GM12878 (cell line): Measurements from ENCODE around the gene TECPR1. TPM values are rescaled to one million over a fixed set of nuclear protein-coding genes. Genes with fewer than 3 reads are reported as not detected.

Experiments
- ATAC-seq: fragments of 200-7000 bp; cut with Tn5 transposase; 3 replicates; pipeline ENCODE4 v1.9.1; 2020; ENCODE audit warnings: mild to moderate bottlenecking, moderate library complexity
- BruUV-seq: library from RNA; stranded (reverse); fragments of 400-500 nt; replicated peaks from 2 replicates; lab custom pipeline; 2021; lab: Mats Ljungman, UMichigan
- CTCF ChIA-PET: fragments of 300-600 bp; sonication (Branson Sonifier 250); formaldehyde crosslinking; extraction: SDS; loops from one replicate; lab custom pipeline; 2021; ENCODE audit warnings: inconsistent platforms; lab: Yijun Ruan, JAX
- POLR2A ChIA-PET: fragments of 350-600 bp; formaldehyde crosslinking; extraction: SDS; loops from one replicate; lab custom pipeline; 2021; ENCODE audit warnings: inconsistent platforms; lab: Charles Lee
- RAD21 ChIA-PET: fragments of 300-600 bp; sonication (Branson Sonifier 250); formaldehyde crosslinking; loops from one replicate; lab custom pipeline; 2023; ENCODE audit warnings: antibody characterized with exemption; ENCODE audit not compliant: unreplicated experiment; lab: Charles Lee
- SMC1A ChIA-PET: fragments of 300-600 bp; sonication (Branson Sonifier 250); formaldehyde crosslinking; loops from one replicate; lab custom pipeline; 2023; ENCODE audit not compliant: unreplicated experiment, uncharacterized antibody; lab: Charles Lee
- DNase-seq: peaks from one replicate; pipeline ENCODE4 v3.0.0-alpha.2; 2011; ENCODE audit warnings: low read depth, low spot score
- FAIRE-seq: peaks from 3 replicates; lab custom pipeline; 2011; peaks lifted over from hg19 to GRCh38; lab: Jason Lieb, UNC
- H2AFZ ChIP-seq: 2 replicates; pipeline ENCODE4 v1.6.0; 2011; ENCODE audit warnings: low read depth, low read length, control low read depth; ENCODE audit not compliant: control insufficient read depth
- H3K27ac ChIP-seq: 2 replicates; pipeline ENCODE4 v1.5.1; 2011; ENCODE audit warnings: control low read depth; ENCODE audit not compliant: control insufficient read depth, insufficient read depth
- H3K27me3 ChIP-seq, 2 experiments: replicated peaks in 1 of 2; 2 replicates each; pipeline versions ENCODE4 v1.6.0 to v1.6.1; 2011; ENCODE audit warnings: low read length in 1 of 2; ENCODE audit not compliant: control insufficient read depth in 2 of 2, insufficient read depth in 2 of 2
- H3K36me3 ChIP-seq, 2 experiments: 2 replicates each; pipeline ENCODE4 v1.5.1; 2011; ENCODE audit warnings: low read length in 1 of 2; ENCODE audit not compliant: control insufficient read depth in 2 of 2, insufficient read depth in 2 of 2
- H3K4me1 ChIP-seq: 2 replicates; pipeline ENCODE4 v1.6.1; 2011; ENCODE audit warnings: mild to moderate bottlenecking, low read length, moderate library complexity, mixed read lengths; ENCODE audit not compliant: control insufficient read depth, insufficient read depth
- H3K4me2 ChIP-seq: 2 replicates; pipeline ENCODE4 v1.6.0; 2011; ENCODE audit warnings: control low read depth; ENCODE audit not compliant: control insufficient read depth, insufficient read depth
- H3K4me3 ChIP-seq: fragments of 200-600 bp; sonication (generic); 2 replicates; pipeline ENCODE4 v1.5.1; 2016
- H3K79me2 ChIP-seq: 2 replicates; pipeline ENCODE4 v1.6.0; 2011; ENCODE audit warnings: low read length; ENCODE audit not compliant: control insufficient read depth, insufficient read depth
- H3K9ac ChIP-seq: 2 replicates; pipeline ENCODE4 v1.8.0; 2011; ENCODE audit warnings: low read length, control low read depth, mixed read lengths; ENCODE audit not compliant: control insufficient read depth, insufficient read depth
- H3K9me3 ChIP-seq: replicated peaks from 3 replicates; pipeline ENCODE4 v1.5.1; 2011; ENCODE audit warnings: mild to moderate bottlenecking, low read length; ENCODE audit not compliant: control insufficient read depth, insufficient read depth
- H4K20me1 ChIP-seq: 2 replicates; pipeline ENCODE4 v1.6.0; 2011; ENCODE audit not compliant: control insufficient read depth, insufficient read depth
- NBN ChIP-seq: fragments of 450-650 bp; IDR thresholded peaks from 2 replicates; pipeline ENCODE4 v1.6.1; 2016
- RFX5 ChIP-seq: IDR thresholded peaks from 2 replicates; pipeline ENCODE4 v1.6.1; 2011; ENCODE audit warnings: low read depth, low read length, improper control_type of control experiment
- SP1 ChIP-seq: IDR thresholded peaks from one replicate; pipeline ENCODE4 v1.6.1; 2011; ENCODE audit warnings: low read depth, low read length
- SRF ChIP-seq, 2 experiments: IDR thresholded peaks; 2 replicates each; pipeline ENCODE4 v1.6.1; 2011; ENCODE audit warnings: low read depth in 2 of 2, low read length in 2 of 2, mild to moderate bottlenecking in 1 of 2, moderate library complexity in 1 of 2
- STAT3 ChIP-seq: IDR thresholded peaks from 2 replicates; pipeline ENCODE4 v1.6.1; 2011; ENCODE audit warnings: low read depth, low read length, improper control_type of control experiment
- YBX1 ChIP-seq: fragments of 450-650 bp; IDR thresholded peaks from 2 replicates; pipeline ENCODE4 v1.6.1; 2016; ENCODE audit warnings: antibody characterized with exemption
- ZNF622 ChIP-seq: fragments of 450-650 bp; IDR thresholded peaks from 2 replicates; pipeline ENCODE4 v1.6.1; 2017; ENCODE audit warnings: mild to moderate bottlenecking, inconsistent platforms
- WGBS: methylation state at CpG from one replicate; pipeline ENCODE4 v1.1.6; 2016; ENCODE audit warnings: low lambda C conversion rate; ENCODE audit not compliant: insufficient replicate concordance, insufficient coverage; ENCODE audit errors: missing lambda C conversion rate; 5-methylcytosine and 5-hydroxymethylcytosine counted together
- in situ Hi-C: fragments of 300-500 bp; cut with MboI; formaldehyde crosslinking; loops from 9 replicates; pipeline ENCODE4 v1.14.3; 2018; ENCODE audit warnings: mixed read lengths
- intact Hi-C: fragments of 100-400 bp; cut with micrococcal nuclease; formaldehyde crosslinking; loops from one replicate; pipeline ENCODE4 v1.14.2; 2022; ENCODE audit not compliant: unreplicated experiment
- polyA plus RNA-seq, 11 experiments: library from polyadenylated mRNA; depleted of rRNA in 4 of 11; unstranded in 6 of 11; stranded (reverse) in 5 of 11; fragments of >200 nt; fragmentation: Nextera tagmentation in 4 of 11; fragmentation: Illumina TruSeq in 1 of 11; extraction: Ambion mirVana in 4 of 11; extraction: Trizol in 1 of 11; gene quantifications; 1 replicate in 1 of 11; 2 replicates in 10 of 11; pipeline versions ENCODE4 v1.2.1 to v1.2.3, GENCODE V29; 2011 to 2016; ENCODE audit warnings: inconsistent platforms in 2 of 11, missing spikeins in 2 of 11, low read depth in 1 of 11
- total RNA-seq, 4 experiments: library from RNA; depleted of rRNA in 3 of 4; stranded (reverse); fragments of >200 nt in 3 of 4; fragmentation: Illumina TruSeq in 1 of 4; extraction: Trizol in 1 of 4; gene quantifications; 2 replicates each; pipeline versions ENCODE4 v1.2.1 to v1.2.3, GENCODE V29; 2013 to 2021
- TF ChIP-seq, protein P1 (sequence below): fragments of 150-350 bp; IDR thresholded peaks from 2 replicates; pipeline ENCODE4 v1.6.1; 2014; ENCODE audit warnings: mild to moderate bottlenecking, low read depth, low read length
- TF ChIP-seq, protein P2 (sequence below): fragments of 450-650 bp; formaldehyde crosslinking; IDR thresholded peaks from 2 replicates; pipeline ENCODE4 v1.4.0; 2020; ENCODE audit warnings: mild to moderate bottlenecking, moderate library complexity

The TECPR1 gene
- total and polyA plus RNA-seq, 10 of the 15 experiments (the other 5 are each of a cell fraction or from before 2014, with no cell fraction given): 0.26 to 16.8 (median 4.2) TPM

DNA sequence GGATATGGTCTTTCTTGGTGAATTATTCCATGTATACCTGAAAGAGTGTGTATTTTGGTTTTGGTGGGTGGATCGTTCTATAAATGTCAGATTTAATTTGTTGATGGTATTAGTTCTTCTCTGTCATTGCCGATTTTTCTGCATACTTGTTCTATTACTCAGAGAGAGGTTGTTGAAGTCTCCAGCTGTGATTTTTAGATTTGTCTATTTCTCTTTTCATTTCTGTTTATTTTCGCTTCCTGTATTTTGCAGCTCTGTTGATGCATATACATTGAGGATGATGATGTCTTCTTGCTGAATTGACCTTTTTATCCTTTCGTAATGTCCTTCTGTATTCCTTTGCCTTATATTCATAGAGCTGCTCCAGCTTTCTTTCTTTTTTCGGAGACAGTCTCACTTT is 52.9 kb downstream of the TECPR1 start:
- peaks cover 0 to 2% of the 10 kb centered on the region in 2 experiments; a peak in 1 of 4 replicates for H3K36me3 ChIP-seq
- no peak overlapping the region for H3K9ac ChIP-seq
- ATAC-seq (no peak), FAIRE-seq (no peak), DNase-seq (no peak)
- BruUV-seq: no TSS peak
- TF ChIP-seq, protein P1, sequence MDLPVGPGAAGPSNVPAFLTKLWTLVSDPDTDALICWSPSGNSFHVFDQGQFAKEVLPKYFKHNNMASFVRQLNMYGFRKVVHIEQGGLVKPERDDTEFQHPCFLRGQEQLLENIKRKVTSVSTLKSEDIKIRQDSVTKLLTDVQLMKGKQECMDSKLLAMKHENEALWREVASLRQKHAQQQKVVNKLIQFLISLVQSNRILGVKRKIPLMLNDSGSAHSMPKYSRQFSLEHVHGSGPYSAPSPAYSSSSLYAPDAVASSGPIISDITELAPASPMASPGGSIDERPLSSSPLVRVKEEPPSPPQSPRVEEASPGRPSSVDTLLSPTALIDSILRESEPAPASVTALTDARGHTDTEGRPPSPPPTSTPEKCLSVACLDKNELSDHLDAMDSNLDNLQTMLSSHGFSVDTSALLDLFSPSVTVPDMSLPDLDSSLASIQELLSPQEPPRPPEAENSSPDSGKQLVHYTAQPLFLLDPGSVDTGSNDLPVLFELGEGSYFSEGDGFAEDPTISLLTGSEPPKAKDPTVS: no peak
- TF ChIP-seq SRF (IDR thresholded peaks at IDR 0.05; ENCODE audit: low read depth in 2 of 2, low read length in 2 of 2) (no peak), NBN (no peak), SP1 (no peak), RFX5 (no peak), STAT3 (no peak), YBX1 (no peak), ZNF622 (no peak)
- TF ChIP-seq, protein P2, sequence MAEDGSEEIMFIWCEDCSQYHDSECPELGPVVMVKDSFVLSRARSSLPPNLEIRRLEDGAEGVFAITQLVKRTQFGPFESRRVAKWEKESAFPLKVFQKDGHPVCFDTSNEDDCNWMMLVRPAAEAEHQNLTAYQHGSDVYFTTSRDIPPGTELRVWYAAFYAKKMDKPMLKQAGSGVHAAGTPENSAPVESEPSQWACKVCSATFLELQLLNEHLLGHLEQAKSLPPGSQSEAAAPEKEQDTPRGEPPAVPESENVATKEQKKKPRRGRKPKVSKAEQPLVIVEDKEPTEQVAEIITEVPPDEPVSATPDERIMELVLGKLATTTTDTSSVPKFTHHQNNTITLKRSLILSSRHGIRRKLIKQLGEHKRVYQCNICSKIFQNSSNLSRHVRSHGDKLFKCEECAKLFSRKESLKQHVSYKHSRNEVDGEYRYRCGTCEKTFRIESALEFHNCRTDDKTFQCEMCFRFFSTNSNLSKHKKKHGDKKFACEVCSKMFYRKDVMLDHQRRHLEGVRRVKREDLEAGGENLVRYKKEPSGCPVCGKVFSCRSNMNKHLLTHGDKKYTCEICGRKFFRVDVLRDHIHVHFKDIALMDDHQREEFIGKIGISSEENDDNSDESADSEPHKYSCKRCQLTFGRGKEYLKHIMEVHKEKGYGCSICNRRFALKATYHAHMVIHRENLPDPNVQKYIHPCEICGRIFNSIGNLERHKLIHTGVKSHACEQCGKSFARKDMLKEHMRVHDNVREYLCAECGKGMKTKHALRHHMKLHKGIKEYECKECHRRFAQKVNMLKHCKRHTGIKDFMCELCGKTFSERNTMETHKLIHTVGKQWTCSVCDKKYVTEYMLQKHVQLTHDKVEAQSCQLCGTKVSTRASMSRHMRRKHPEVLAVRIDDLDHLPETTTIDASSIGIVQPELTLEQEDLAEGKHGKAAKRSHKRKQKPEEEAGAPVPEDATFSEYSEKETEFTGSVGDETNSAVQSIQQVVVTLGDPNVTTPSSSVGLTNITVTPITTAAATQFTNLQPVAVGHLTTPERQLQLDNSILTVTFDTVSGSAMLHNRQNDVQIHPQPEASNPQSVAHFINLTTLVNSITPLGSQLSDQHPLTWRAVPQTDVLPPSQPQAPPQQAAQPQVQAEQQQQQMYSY: no peak
- H3K79me2 ChIP-seq: no peaks in the 10 kb centered on the region
- ChIA-PET POLR2A (no interaction called here), SMC1A (interaction anchor here (0.7 to 1.6 kb wide), 3 partner anchors 32 to 88 kb away, joined by 3 to 5 read pairs (median 3); no protein-coding TSS in a partner anchor), RAD21 (interaction anchor here (1.2 kb wide), 1 partner anchor 66 kb away, joined by 5 read pairs; no protein-coding TSS in a partner anchor), CTCF (interaction anchor here (0.8 to 1.0 kb wide), 3 partner anchors 31 to 178 kb away, joined by 3 read pairs; no protein-coding TSS in a partner anchor)
- H3K4me3 ChIP-seq: no peak overlapping the region
- H3K4me1 ChIP-seq: peaks cover 47% of the 10 kb centered on the region
- H4K20me1 ChIP-seq: peaks cover 4% of the 10 kb centered on the region; the same call in 1 of the 2 replicates
- H3K27me3 ChIP-seq: no peaks in the 10 kb centered on the region
- H3K4me2 ChIP-seq: no peak overlapping the region
- WGBS: 86% methylated on average over 5 of the region's 5 CpGs
- H3K9me3 ChIP-seq: no peaks in the 10 kb centered on the region; the same call in 2 of the 3 replicates
- H2AFZ ChIP-seq: no peak overlapping the region
- no peak overlapping the region for H3K27ac ChIP-seq
- intact Hi-C loops: no loop called here
- in situ Hi-C loops: no loop called here
